Measurements from ENCODE around the gene PPP2R3B. TPM values are rescaled to one million over a fixed set of nuclear protein-coding genes. Genes with fewer than 3 reads are reported as not detected.

The PPP2R3B gene
- total and polyA plus RNA-seq, 2 of the 13 experiments (the other 11 are each of a cell fraction or from before 2014, with no cell fraction given), result 17.0 to 21.4 TPM

GRCh38 chrX:374596-374995 lies 12.1 kb downstream of the PPP2R3B start:
- CTCF ChIA-PET (ENCODE audit: low intra/inter-chr PET ratio, low total read pairs), result no interaction called here
- H4K20me1 ChIP-seq (ENCODE audit: insufficient read depth, low read length), result 0 out of 2 replicates have a peak, but pooled peaks cover 6% of the 10 kb centered on the region
- POLR2A ChIA-PET, result no interaction called here
- H3K27me3 ChIP-seq (ENCODE audit: control insufficient read depth in 1 of 2, insufficient read depth in 2 of 2, low read length in 2 of 2), result no peaks in the 10 kb centered on the region; a peak in 1 of 5 replicates
- peak; percentile 55 for ATAC-seq
- DNase-seq (ENCODE audit: low spot score), result no peak
- H3K9me3 ChIP-seq (ENCODE audit: low read length), result no peaks in the 10 kb centered on the region
- H2AFZ ChIP-seq (ENCODE audit: low read length), result no peak overlapping the region
- FAIRE-seq, result no peak
- WGBS (ENCODE audit: low lambda C conversion rate), result 7% methylated on average over 8 of the region's 21 CpGs
- no peaks in the 10 kb centered on the region for H3K36me3 ChIP-seq (replicated peaks in 1 of 2; ENCODE audit: control insufficient read depth in 1 of 2, insufficient read depth in 2 of 2, low read length in 2 of 2)
- no TSS peak for BruUV-seq (replicated peaks)
- H3K79me2 ChIP-seq (ENCODE audit: insufficient read depth, low read length), result peaks cover 7% of the 10 kb centered on the region
- peak overlapping the region; percentile 87 for H3K4me2 ChIP-seq (ENCODE audit: low read depth, low read length)
- no peak overlapping the region for H3K27ac ChIP-seq (ENCODE audit: extremely low read length, insufficient read depth, low read length)
- intact Hi-C loops (cut with micrococcal nuclease; ENCODE audit: unreplicated experiment) (loop anchor here (10.0 kb wide), 1 partner anchor 50 kb away; no protein-coding TSS in a partner anchor), in situ Hi-C loops (cut with HindIII; ENCODE audit: extremely low pct_ligation_motif_present, low pct_unique_long_range_greater_than_20kb) (no loop called here)
- no peak overlapping the region for H3K9ac ChIP-seq (ENCODE audit: insufficient read depth, low read depth, low read length)
- TF ChIP-seq MEIS2 (CRISPR knock-in tag; IDR thresholded peaks at IDR 0.05), result no peak
- TF ChIP-seq ZNF552 (CRISPR knock-in tag; IDR thresholded peaks at IDR 0.05; ENCODE audit: borderline replicate concordance), result no peak
- no peak for TF ChIP-seq NCOA5 (CRISPR knock-in tag; IDR thresholded peaks at IDR 0.05)
- TF ChIP-seq ZNF362 (CRISPR knock-in tag; IDR thresholded peaks at IDR 0.05; ENCODE audit: borderline replicate concordance), result no peak
- no peak for TF ChIP-seq SRSF1 (optimal IDR thresholded peaks at IDR 0.05; ENCODE audit: low read depth, low read length)
- TF ChIP-seq ZZZ3 (CRISPR knock-in tag; IDR thresholded peaks at IDR 0.05; ENCODE audit: borderline replicate concordance), result no peak
- no peak for TF ChIP-seq SP5 (CRISPR knock-in tag; IDR thresholded peaks at IDR 0.05; ENCODE audit: borderline replicate concordance, low read depth)
- no peak for TF ChIP-seq AKAP8 (CRISPR knock-in tag; IDR thresholded peaks at IDR 0.05)
- TF ChIP-seq HCFC1 (IDR thresholded peaks at IDR 0.05; ENCODE audit: low read depth, low read length), result no peak
- TF ChIP-seq PRDM15 (CRISPR knock-in tag; IDR thresholded peaks at IDR 0.05), result no peak
- no peak for TF ChIP-seq ZKSCAN1 (IDR thresholded peaks at IDR 0.05; ENCODE audit: low read length)
- no peak for TF ChIP-seq ZNF501 (CRISPR knock-in tag; IDR thresholded peaks at IDR 0.05)
- TF ChIP-seq ZNF383 (CRISPR knock-in tag; IDR thresholded peaks at IDR 0.05; ENCODE audit: borderline replicate concordance), result no peak
- TF ChIP-seq ZNF720 (CRISPR knock-in tag; IDR thresholded peaks at IDR 0.05), result no peak
- TF ChIP-seq HOMEZ (CRISPR knock-in tag; IDR thresholded peaks at IDR 0.05; ENCODE audit: low read depth), result no peak
- TF ChIP-seq ZSCAN30 (CRISPR knock-in tag; IDR thresholded peaks at IDR 0.05), result no peak
- peaks cover 27% of the 10 kb centered on the region for H3K4me1 ChIP-seq (ENCODE audit: insufficient read depth, low read length)
- H3K4me3 ChIP-seq (replicated peaks in 1 of 3; ENCODE audit: insufficient read depth in 1 of 3, low read depth in 2 of 3, low read length in 3 of 3), result peak overlapping the region; percentile 62 to 79 (median 70)

All from HepG2 (cell line).